ENCODE data around the gene NPAS1. TPM values are rescaled to one million over a fixed set of nuclear protein-coding genes. Genes with fewer than 3 reads are reported as not detected.

NPAS1 gene
- total and polyA plus RNA-seq, 2 of the 13 experiments (the other 11 are each of a cell fraction or from before 2014, with no cell fraction given): 0.35 to 2.9 TPM

GRCh38 chr19:46984077-46985010, 35.3 kb upstream of the NPAS1 start (continued):
- TF ChIP-seq ZNF816 (CRISPR knock-in tag; IDR thresholded peaks at IDR 0.05; ENCODE audit: borderline replicate concordance) (no peak; the same call in 1 of the 2 replicates), ZNF317 (CRISPR knock-in tag; IDR thresholded peaks at IDR 0.05) (peak; percentile 93), GATA4 (IDR thresholded peaks at IDR 0.05; ENCODE audit: borderline replicate concordance, low read depth) (no peak), MAZ (IDR thresholded peaks at IDR 0.05; ENCODE audit: borderline replicate concordance, low read depth, low read length) (no peak), MAZ (CRISPR knock-in tag; IDR thresholded peaks at IDR 0.05; ENCODE audit: low read depth) (no peak), ZNF343 (CRISPR knock-in tag; IDR thresholded peaks at IDR 0.05) (peak; percentile 84; the same call in 1 of the 2 replicates), ZIK1 (CRISPR knock-in tag; IDR thresholded peaks at IDR 0.05; ENCODE audit: borderline replicate concordance, low read depth) (no peak), ADNP (CRISPR knock-in tag; IDR thresholded peaks at IDR 0.05) (no peak), ZNF331 (CRISPR knock-in tag; IDR thresholded peaks at IDR 0.05) (peak; percentile 93), ZNF773 (CRISPR knock-in tag; IDR thresholded peaks at IDR 0.05; ENCODE audit: borderline replicate concordance) (no peak), ZNF672 (CRISPR knock-in tag; IDR thresholded peaks at IDR 0.05) (no peak), ZBTB1 (CRISPR knock-in tag; IDR thresholded peaks at IDR 0.05; ENCODE audit: borderline replicate concordance) (no peak), HOXD1 (CRISPR knock-in tag; IDR thresholded peaks at IDR 0.05) (peak; percentile 87), ZNF33A (CRISPR knock-in tag; IDR thresholded peaks at IDR 0.05; ENCODE audit: borderline replicate concordance) (no peak), SAP130 (CRISPR knock-in tag; IDR thresholded peaks at IDR 0.05; ENCODE audit: low read depth) (peak; percentile 98), CAMTA2 (CRISPR knock-in tag; IDR thresholded peaks at IDR 0.05; ENCODE audit: borderline replicate concordance) (no peak), KDM5A (IDR thresholded peaks at IDR 0.05; ENCODE audit: borderline replicate concordance, low read length) (no peak), RCOR2 (CRISPR knock-in tag; IDR thresholded peaks at IDR 0.05) (peak; percentile 95), ZNF619 (CRISPR knock-in tag; IDR thresholded peaks at IDR 0.05) (no peak; the same call in 1 of the 2 replicates), ZNF460 (CRISPR knock-in tag; IDR thresholded peaks at IDR 0.05; ENCODE audit: borderline replicate concordance) (no peak; the same call in 1 of the 2 replicates), SUZ12 (IDR thresholded peaks at IDR 0.05; ENCODE audit: low read depth, low read length) (no peak), AHR (CRISPR knock-in tag; IDR thresholded peaks at IDR 0.05) (no peak), GTF2F1 (IDR thresholded peaks at IDR 0.05; ENCODE audit: low read length) (no peak), PHF21A (CRISPR knock-in tag; IDR thresholded peaks at IDR 0.05) (peak; percentile 87), ZNF660 (CRISPR knock-in tag; IDR thresholded peaks at IDR 0.05; ENCODE audit: borderline replicate concordance, low read depth) (no peak), ZNF850 (CRISPR knock-in tag; conservative IDR thresholded peaks at IDR 0.05) (no peak), ZNF777 (CRISPR knock-in tag; IDR thresholded peaks at IDR 0.05) (no peak), ARID2 (CRISPR knock-in tag; IDR thresholded peaks at IDR 0.05; ENCODE audit: borderline replicate concordance) (no peak), ONECUT2 (CRISPR knock-in tag; IDR thresholded peaks at IDR 0.05) (no peak; the same call in 1 of the 2 replicates), ZNF121 (CRISPR knock-in tag; IDR thresholded peaks at IDR 0.05) (no peak), ZNF326 (CRISPR knock-in tag; IDR thresholded peaks at IDR 0.05; ENCODE audit: borderline replicate concordance) (no peak)
- TF ChIP-seq, protein P1, sequence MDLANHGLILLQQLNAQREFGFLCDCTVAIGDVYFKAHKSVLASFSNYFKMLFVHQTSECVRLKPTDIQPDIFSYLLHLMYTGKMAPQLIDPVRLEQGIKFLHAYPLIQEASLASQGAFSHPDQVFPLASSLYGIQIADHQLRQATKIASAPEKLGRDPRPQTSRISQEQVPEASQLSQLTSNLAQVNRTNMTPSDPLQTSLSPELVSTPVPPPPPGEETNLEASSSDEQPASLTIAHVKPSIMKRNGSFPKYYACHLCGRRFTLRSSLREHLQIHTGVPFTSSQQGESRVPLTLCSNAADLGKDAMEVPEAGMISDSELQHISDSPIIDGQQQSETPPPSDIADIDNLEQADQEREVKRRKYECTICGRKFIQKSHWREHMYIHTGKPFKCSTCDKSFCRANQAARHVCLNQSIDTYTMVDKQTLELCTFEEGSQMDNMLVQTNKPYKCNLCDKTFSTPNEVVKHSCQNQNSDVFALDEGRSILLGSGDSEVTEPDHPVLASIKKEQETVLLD (CRISPR knock-in tag; IDR thresholded peaks at IDR 0.05; ENCODE audit: low read depth): no peak
